ENCODE results near the gene IP6K3.

Gene IP6K3

GRCh38 chr6:33777398-33778388 lies 31.0 kb upstream of the IP6K3 start:
- DNase-seq: no peak

- no peak for DNase-seq
Measured at GRCh38 chr6:33776764-33777163, 30.1 kb upstream of the IP6K3 start.

GRCh38 chr6:33776186-33776585 lies 29.5 kb upstream of the IP6K3 start:
- DNase-seq: no peak

GRCh38 chr6:33774774-33775173 lies 28.1 kb upstream of the IP6K3 start:
- no peak for DNase-seq

- no peak for DNase-seq
Measured at GRCh38 chr6:33772902-33773472, 26.3 kb upstream of the IP6K3 start.

GRCh38 chr6:33772082-33772830 lies 25.6 kb upstream of the IP6K3 start:
- DNase-seq: no peak

GRCh38 chr6:33771146-33772081 lies 24.7 kb upstream of the IP6K3 start:
- DNase-seq: peak; percentile 67

GRCh38 chr6:33770833-33771145 lies 24.1 kb upstream of the IP6K3 start:
- no peak for DNase-seq

- DNase-seq: no peak
Measured at GRCh38 chr6:33770124-33770832, 23.6 kb upstream of the IP6K3 start.

- DNase-seq: no peak
Measured at GRCh38 chr6:33769248-33769821, 22.6 kb upstream of the IP6K3 start.

- peak; percentile 76 for DNase-seq
Measured at GRCh38 chr6:33768644-33769120, 22.0 kb upstream of the IP6K3 start.

- no peak for DNase-seq
Measured at GRCh38 chr6:33766921-33767907, 20.5 kb upstream of the IP6K3 start.

- no peak for DNase-seq
Measured at GRCh38 chr6:33765368-33765767, 18.7 kb upstream of the IP6K3 start.

- DNase-seq: no peak
Measured at GRCh38 chr6:33764036-33764435, 17.3 kb upstream of the IP6K3 start.

- DNase-seq: no peak
Measured at GRCh38 chr6:33763483-33763882, 16.8 kb upstream of the IP6K3 start.

- DNase-seq: no peak
Measured at GRCh38 chr6:33762713-33763112, 16.0 kb upstream of the IP6K3 start.

GRCh38 chr6:33761922-33762629 lies 15.4 kb upstream of the IP6K3 start:
- peak; percentile 46 for DNase-seq

- no peak for DNase-seq
Measured at GRCh38 chr6:33761581-33761921, 14.8 kb upstream of the IP6K3 start.

- DNase-seq: no peak
Measured at GRCh38 chr6:33759887-33760629, 13.4 kb upstream of the IP6K3 start.
